ENCODE measurements around the gene CHAT.

DNA sequence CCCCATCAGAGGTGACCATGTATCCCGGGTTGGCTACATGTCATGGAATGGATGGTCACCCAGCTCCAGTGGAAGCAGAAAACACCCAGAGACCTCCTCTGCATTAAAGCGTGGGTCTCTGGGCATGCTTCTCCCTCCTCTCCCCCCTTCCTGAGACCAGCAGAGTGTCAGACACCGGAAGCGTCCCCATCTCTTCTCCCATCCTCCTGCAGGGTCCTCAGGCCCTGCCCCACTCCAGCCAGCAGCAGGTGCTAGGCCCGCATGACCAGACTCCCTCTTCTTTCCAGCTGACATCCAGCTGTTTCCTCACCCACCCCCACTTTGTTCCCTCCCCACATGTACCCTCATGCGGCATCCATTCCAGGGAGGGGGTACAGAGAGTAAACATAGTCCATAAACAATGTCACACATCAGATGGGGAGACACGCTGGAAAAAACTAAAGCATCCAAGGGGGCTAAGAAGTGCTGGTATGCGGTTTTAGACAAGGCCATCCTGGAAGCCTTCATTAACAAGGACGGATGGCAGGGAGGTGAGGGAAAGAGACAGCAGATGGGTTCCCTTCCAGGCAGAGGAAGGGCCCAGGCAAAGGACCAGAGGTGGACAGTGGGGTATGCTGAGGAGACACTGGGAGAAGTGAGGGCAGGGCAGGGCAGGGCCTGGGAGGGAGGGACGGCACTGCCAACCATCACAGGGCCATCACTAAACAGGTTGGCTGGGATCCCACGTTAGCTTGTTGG is 16.2 kb upstream of the CHAT start:
- TF ChIP-seq, protein P1, sequence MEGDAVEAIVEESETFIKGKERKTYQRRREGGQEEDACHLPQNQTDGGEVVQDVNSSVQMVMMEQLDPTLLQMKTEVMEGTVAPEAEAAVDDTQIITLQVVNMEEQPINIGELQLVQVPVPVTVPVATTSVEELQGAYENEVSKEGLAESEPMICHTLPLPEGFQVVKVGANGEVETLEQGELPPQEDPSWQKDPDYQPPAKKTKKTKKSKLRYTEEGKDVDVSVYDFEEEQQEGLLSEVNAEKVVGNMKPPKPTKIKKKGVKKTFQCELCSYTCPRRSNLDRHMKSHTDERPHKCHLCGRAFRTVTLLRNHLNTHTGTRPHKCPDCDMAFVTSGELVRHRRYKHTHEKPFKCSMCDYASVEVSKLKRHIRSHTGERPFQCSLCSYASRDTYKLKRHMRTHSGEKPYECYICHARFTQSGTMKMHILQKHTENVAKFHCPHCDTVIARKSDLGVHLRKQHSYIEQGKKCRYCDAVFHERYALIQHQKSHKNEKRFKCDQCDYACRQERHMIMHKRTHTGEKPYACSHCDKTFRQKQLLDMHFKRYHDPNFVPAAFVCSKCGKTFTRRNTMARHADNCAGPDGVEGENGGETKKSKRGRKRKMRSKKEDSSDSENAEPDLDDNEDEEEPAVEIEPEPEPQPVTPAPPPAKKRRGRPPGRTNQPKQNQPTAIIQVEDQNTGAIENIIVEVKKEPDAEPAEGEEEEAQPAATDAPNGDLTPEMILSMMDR (CRISPR knock-in tag; IDR thresholded peaks at IDR 0.05) = no peak
- TF ChIP-seq ZNF549 (CRISPR knock-in tag; IDR thresholded peaks at IDR 0.05) = no peak
- no peak for TF ChIP-seq POLR2A (IDR thresholded peaks at IDR 0.05; ENCODE audit: insufficient read depth in 1 of 2, low read depth in 2 of 2, low read length in 2 of 2)
- no peak for TF ChIP-seq ZNF558 (CRISPR knock-in tag; IDR thresholded peaks at IDR 0.05; ENCODE audit: borderline replicate concordance)

Measured in HepG2 (cell line).